Activated CD4-positive, alpha-beta T cell treated with anti-CD3 and anti-CD28 coated beads for 24 hours (primary cell): ENCODE measurements around the gene KIAA0513.

Source experiments
- DNase-seq, 2 donors: peaks; one replicate each; pipeline ENCODE4 v3.0.0-alpha.2; 2020; ENCODE audit warnings: low read depth in 2 of 2

The KIAA0513 gene

DNA sequence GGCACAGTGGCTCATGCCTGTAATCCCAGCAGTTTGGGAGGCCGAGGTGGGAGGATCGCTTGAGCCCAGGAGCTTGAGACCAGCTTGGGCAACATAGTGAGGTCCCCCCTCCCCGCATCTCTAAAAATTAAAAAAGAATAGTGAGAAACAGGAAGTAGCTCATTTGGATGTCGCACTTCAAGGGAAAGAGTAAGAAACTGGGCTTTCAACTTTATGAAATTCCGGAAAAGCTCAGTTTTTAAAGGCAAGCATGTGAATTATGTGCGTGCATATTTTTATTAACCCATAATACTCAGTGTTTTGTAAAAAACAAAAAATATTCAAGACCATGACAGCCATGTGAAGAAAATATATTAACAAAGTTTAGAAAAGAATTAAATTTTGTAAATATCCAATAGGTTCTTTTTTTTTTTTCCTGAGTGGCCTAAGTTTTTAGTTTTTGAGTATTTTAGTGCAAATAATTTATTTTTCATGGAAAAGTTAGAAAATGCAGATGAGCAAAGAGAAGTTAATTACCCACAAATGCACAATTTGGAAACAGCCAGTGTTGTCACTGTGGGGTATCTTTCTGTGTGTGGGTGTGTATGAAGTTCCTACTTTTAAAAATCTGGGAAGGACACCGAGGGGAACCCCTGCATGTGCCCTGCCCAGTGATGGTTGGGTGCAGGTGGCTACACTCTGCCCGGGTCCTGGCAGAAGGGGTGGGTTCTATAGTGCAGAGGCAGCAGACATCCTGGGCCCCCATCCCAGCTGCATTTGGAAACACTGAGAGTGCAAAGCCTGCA is 44.7 kb downstream of the KIAA0513 start:
- DNase-seq, result no peak

DNA sequence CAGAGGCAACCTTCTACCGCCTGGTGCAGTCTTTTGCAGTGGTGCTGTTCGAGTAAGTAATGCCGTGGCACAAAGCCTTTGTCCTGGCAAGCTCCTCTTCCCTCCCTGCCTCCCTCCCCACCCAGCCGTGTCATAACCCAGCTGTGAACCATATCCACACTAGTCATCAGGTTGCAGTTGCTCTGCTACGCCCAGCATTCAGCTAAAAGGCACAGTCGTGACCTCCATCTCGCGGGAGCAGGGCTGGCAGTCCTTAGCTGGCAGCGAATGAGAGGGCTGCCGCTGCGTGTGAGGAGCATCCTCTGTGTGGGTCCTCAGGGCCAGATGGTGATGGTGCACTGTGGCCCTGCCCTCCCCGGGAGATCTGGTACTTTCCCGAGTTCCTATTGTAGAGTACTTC is 45.4 kb downstream of the KIAA0513 start:
- no peak for DNase-seq

DNA sequence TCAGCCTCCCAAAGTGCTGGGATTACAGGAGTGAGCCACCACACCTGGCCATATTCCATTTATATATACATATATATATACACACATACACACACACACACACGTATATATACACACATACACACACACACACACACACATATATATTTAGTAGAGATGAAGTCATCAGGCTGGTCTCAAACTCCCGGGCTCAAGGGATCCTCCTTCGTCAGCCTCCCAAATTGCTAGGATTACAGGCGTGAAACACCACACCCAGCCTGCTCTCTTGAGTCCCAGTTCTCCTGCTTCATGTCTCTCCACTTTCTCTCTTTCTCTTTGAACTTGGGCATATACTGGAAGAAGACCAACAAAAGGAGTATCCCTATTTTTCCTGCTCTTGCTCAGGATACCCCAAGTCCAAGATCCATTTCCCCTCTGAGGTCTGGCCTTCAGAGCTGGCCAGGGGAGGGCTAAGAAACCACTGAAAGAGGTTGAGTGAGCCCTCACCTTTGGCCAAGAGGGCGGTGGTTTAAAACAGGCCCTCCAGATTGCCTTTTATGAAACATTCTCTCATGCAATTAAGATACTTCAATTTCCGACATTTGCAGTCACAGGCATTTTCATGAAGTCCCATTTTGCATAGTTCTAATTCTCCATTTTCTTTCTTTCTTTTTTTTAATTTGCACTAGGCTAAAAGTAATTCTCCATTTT is 46.8 kb downstream of the KIAA0513 start:
- no peak for DNase-seq

DNA sequence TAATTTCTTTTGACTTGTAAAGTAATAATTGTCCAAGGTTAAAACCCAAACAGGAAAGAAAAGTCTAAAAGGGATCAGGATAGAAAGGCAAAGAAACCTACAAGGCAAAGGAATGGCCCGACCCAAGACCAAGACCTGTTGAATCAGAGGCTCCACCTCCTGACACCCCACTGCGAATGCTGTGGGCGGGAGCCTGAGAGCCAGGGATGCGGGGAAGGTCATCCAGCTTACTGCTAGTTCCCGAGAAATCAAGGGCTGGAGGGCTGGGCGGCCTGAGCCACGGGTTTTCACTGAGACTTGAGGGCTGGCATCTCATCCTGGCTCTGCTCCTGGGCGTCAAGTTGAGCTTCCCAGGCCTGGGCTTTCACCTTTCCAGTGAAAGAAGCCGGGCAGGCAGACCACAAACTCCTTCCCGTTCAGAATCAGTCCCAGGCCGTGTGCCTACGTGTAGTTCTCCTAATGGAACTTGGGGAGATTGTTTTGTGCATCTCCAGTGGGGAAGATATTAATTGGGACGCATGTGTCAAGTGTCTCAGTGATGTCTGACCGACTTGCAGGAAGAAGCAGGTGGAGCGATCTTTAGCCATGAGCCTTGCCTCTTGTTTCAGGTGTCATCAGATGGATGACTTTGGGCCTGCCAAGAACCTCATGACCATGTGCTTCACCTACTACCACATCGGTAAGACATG is 47.8 kb downstream of the KIAA0513 start:
- DNase-seq, result no peak

DNA sequence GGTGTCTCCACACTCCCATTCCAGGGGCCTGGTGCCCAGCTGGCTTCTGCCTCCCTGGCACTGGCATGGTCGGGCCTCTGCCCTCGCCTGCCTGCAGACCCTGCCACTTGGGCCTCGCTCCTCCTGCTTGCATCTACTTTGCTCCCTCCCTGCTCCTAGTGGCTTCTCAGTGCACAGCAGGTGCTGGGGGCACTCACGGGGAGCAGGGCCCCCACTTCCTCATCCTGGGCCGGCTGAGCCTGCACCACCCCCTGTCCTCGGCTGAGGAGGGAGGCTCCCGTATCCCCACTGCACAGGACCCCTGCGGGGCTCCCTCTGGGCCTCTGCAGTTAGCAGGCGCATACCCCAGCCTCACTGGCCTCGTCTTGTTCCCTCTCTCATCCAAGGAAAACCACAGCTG is 49.4 kb downstream of the KIAA0513 start:
- DNase-seq, result no peak

DNA sequence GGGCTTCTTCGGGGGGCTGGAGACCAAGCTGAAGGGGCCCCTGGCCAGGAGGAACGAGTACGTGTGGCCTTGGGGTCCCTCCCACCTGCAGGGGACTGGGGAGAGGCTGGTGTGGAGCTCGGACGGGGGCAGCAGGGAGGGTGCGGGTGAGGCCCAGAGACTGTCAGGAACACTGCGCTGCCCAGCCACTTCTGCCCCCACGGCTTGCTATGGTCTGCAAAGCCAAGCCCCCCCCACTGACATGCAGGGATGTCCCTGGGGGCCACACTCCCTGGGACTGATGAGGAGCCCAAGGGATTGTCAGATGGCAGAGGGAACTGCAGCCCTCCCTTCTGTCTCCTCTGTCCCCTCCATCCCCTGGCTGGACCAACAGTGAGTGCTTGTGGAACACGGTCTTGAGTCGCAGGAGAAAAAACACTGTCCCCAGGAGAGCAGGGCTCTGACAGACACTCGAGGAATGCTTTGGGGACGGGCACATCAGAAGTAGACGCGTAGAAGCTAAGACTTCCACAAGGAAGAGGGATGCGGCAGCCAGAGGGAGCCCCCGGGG is 50.1 kb downstream of the KIAA0513 start:
- no peak for DNase-seq

DNA sequence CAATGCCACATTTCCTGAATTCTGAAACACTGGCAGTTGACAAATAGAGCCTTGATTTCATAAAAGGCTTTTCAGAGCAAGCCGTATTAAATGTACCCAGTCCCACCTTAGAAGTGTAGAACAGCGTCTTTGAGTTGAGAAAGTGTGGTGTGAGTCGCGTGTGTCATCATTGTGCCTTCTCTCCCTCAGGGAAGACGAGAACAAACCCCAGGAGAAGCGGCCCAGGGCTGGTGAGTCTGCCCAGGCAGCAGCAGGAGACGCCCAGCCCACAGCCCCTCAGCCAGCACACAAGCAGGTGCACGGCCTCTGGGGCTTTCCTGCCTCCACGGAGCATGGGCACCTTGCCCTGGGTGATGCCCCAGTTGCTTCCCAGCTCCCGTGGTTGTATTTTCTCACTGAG is 50.6 kb downstream of the KIAA0513 start:
- no peak for DNase-seq

DNA sequence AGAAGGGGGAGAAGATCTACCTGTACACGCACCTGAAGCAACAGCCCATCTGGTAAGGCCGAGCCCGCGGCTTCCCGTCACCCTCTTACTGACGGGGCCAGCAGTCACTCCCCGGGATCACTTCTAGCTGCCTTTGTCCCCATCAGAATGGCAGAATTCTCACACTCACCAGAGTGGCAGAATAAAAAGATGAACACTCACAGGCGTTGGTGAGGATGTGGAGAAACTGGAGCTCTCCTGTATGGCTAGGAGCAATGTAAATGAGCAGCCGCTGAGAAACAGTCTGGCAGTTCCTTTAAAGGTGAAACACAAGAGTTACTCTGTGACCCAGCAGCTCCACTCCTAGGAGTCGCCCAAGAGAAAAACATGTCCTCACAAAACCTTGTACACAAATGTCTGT is 51.4 kb downstream of the KIAA0513 start:
- DNase-seq, result no peak

DNA sequence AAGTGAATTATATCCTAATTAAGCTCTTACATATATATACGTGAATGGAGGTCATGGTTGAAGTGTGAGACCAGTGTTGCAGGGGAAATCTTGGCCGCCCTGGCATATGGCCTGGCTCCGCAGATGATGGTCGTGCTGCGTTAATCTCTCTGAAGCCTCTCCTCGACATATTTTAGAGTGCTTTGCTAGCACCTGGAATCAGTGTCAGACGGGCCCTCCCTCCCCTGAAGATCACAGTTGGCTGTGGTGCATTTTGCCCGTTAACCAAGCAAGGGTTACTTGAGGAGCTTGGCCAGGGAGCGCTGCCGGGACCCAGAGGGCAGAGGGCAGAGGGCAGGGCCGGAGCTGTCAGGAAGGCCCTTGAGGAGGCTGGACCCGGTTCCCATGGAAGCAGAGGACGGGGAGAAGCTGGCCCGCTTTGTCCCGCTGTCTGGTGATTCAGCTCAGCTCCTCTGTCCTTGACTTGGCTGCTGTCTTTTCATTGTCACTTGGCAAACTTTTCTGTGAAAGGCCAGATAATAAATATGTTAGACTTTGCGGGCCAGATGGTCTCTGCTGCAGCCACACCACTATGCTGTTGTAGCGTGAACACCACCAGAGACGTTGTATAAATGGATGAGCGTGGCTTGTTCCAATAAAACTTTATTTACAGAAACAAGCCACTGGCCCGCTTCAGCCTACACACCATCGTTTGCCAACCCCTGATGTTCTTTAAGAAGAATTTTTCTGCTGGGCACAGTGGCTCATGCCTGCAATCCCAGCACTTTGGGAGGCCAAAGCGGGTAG is 52.4 kb downstream of the KIAA0513 start:
- no peak for DNase-seq

DNA sequence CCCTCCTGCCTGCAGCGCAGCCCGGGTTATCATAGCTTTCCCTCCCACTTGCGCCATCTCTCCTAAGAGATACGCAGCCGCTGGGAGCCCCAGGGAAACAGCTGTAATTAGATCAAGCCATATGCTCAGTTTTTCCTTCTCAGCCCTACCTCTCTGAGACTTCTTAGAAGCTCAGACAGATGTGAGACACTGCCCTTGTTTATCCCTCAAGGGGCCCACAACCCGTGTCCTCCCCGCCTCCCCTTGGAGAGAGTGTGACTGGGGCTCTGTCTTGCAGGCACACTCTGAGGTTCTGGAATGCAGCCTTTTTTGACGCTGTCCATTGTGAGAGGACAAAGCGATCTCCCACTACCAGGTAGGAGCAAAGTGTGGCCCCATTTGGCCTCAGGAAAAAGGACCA is 53.4 kb downstream of the KIAA0513 start:
- no peak for DNase-seq

DNA sequence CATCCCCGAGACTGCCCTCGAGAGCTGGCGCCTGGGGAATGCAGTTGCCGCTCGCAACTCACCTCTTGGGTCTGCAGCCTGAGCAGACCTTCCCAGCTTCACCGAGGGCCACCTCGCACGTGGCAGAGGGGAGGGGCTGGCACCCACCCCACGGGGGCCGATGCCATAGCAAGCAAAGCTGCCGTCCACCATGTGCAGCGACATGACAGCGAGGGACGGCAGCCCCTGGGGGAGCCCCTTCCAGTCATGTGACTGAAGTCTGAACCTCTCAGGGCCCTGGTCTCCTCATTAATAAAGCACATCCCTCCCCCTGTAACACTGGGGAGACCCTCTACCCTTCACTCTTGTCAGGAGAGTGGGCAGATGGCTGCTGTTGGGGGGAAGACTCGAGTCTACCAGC is 54.2 kb downstream of the KIAA0513 start:
- DNase-seq, result no peak

DNA sequence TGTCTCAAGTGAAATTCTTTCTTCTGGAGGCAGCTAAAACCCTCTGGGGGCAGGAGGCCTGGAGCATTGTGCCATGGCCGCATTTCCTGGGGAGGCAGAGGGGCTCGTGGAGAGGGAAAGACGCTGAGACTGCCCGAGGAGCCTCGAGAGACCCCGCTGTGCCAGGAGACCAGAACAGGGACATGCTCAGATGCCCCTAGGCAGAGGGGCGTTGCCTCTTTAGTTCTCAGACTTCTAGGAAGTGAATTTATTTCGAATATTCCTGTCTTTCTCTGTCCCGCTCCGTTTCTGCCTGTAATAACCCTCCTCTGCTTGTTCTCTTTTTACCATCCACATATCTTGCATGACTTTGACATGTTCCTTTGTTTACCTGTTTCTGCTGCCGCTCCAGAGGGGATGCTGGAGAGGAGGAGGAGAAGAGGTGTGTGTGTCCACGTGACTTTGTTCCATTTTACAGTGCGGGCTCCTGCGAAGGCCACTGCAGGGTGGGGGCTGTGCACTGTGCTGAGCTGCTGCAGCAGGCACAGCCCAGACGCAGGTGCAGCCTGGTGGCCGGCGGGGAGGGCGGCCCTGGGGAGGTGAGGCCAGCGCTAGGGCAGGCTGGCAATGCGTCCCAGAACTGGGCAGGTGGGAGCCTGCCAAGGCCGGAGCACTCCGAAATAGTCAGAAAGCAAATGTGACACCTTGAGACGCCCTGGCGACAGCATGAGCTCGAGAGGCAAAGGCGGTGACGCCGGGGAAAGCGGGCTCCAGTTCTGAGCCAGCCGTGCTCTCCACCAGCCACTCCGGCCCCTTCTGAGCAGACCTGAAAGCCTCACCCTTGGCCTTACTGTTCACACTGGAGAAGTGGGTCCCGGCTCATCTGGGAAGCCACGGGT is 54.8 kb downstream of the KIAA0513 start:
- no peak for DNase-seq

DNA sequence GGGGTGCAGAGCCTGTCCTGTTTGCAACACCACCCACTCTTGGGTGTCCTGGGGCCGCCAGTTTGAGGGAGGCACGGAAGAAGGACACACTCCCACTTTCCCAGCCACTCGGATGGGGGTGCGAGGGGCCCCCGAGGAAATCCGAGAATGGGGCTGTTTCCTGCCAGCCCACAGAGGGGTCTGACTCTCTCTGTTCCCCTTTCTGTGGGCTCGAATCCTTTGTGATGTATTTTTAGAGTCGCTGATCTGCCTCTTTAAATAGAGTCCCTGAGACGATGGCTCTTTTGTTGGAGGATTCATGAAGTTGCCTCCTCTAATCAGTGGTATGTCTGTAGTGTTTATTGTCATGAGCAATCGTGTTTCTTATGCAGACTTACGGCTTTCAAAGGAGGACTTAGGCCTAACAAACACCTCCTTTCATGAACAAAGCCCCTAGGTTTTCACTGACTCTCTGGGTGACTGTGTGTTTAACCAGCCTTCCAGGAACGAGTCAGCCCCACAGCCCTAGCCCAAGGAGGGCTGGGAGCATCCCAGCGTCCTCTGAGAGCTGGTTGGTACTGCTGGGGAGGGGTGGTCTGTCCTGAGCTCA is 55.5 kb downstream of the KIAA0513 start:
- DNase-seq, result no peak

DNA sequence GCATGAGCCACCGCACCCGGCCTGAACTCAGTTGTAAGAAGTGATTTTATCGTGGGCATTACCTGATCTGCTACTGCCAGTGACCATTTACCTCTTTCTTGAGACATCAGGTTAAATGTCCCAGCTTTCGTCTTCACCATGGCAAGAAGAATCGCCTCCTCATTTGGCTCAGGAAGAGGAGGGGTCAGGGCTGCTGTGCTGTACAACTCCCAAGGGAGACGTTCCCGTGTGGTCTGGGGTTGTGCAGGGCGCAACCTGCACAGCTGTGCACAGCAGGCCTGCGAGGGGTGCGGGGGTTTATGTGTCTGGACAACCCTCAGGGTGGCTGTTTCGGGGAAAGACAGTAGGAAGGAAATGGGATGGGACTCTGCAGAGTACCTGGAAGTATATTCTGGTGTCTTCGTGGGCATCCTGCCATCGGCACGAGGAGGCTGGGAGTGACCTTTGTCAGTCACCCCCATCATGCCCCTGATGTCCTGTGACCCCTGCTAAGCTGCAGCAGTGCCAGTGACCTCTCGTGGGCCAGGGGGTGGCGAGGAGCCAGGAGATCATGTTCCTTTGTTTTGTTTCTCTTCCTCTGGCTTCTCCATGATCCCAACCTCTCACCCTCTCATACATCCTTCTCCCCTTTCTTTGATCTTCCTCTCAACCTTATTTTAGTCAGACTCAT is 57.4 kb downstream of the KIAA0513 start:
- DNase-seq, result no peak

DNA sequence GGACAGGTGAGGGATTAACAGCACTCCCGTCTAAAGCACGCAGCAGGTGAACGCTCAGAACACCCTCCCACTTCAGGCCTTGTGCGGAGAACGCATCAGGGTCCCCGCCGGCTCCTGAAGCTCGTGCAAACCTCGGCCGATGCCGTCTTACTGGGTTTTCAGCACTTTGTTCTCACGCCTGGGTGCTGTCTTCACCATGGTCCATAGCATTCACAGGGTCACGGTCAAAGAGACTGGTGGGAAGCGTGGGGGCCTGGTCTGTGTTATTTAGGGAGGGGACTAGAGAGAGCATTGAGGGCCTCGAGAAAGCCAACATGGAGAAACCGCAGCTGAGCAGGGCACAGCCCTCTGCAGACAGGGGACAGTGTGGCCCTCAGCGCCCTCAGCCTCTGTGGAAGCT is 58.1 kb downstream of the KIAA0513 start:
- no peak for DNase-seq

DNA sequence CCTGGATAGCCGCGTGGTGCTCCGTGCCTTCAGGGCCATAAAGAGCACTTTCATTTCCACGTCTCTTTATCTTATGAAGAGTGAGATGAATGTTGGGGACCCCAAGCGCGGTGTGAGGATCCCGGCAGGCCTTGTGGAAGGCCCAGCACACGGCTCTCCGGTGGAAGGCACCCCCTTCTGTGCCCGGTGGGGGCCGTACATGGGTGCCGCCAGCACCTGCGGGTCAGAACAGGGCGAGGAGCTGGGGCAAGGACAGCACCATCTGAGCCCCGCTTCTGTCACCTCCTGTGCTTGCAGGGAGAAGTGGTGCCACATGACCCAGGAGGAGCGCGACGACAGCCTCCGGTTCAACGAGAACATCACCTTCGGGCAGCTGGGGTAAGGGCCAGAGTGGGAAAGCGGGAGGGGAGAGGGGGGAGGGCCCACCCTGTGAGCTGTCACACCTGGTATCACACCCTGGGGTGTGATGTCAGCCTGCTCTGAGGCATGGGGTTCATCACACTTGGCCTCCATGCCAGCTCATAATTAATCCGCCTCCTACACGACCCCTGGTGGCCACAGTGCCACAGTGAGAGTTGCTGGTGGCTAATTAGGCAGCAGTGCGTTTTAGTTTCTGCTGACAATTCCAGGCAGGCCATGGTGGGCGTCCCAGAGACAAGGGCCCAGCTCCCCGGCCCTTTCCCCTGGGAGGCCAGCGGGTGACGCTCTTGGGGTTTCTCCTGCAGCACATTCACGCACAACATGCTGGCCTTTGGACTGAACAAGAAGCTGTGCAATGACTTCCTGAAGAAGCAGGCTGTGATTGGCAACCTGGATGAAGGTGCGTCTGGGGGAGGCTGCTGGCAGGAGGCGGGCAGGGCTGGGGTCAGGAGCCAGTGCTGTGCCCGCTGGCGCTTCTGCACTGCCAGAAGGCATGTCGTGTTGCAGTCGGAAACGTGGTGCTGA is 59.0 kb downstream of the KIAA0513 start:
- DNase-seq, result peak; percentile 54 to 66

DNA sequence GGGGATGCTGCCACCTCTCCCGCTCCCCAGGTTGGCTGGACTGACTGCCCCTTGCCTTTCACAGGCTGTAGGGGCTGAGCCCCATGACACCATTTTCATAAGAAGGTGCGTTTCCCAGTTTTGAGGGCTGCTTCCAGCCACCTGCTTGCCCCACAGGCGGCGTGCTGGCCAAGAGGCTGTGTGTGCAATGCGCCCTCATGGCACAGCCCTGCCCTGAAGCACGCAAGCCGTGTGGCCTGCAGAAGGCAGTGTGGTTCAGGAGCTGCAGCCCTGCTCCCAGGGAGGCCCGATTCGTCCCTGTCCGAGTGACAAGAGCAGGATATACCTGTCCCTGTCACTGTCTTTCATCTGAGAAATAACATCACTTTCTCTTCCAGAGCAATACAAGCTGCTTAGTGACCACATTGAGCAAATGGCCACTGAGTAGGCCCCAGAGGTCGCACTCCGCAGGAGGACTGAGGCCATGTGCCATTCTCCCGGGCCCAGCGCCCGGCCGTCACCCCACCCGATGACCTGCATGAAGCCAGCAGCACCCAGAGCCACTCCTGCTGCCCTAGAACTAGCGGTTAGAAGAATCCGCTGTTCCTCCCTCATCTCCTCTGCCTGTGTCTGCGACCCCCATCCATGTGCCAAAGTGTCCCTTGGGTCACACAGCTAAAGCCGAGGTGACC is 60.4 kb downstream of the KIAA0513 start:
- DNase-seq, result no peak

DNA sequence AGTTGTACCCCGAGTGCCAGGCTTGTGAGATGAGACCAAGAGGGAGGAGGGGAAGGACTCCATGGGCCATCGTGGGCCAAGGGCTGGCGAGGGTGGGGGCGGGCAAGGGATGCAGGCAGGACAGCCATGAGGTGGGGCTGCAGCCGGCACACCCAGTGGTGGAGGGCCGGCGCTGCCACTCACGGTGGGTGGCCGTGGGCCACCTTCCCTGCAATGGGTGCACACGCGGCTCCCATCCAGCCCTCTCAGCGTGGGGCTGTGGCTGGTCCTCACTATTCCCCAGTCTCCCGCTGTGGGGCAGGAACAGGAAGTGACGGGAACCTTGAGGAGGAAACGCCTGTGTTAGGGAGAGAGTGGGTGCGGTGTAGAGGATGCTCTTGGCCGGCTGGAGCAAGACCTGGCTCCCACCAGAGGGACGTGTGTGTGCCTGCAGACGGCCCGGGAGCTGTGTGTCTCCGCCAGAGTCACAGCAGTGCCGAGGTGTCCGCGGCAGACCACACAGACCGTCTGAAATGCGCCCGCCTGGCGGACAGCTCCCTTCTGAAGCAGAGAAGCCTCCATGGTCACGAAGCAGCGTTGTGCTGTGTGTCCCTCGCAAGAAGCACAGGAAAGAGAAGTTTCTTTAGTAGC is 61.1 kb downstream of the KIAA0513 start:
- DNase-seq, result no peak
